NT2/D1 (cell line): ENCODE results near the gene SIRPB1.

ENCODE experiments used
- DNase-seq: peaks from one replicate; pipeline ENCODE4 v3.0.0-alpha.2; 2011; ENCODE audit warnings: low read depth, low spot score
- H3K27me3 ChIP-seq: 2 replicates; pipeline ENCODE4 v1.6.0; 2011; ENCODE audit warnings: mild to moderate bottlenecking; ENCODE audit not compliant: insufficient read length, insufficient read depth
- H3K36me3 ChIP-seq: 2 replicates; pipeline ENCODE4 v1.6.1; 2011; ENCODE audit warnings: mild to moderate bottlenecking, low read length, mixed read lengths; ENCODE audit not compliant: insufficient read depth, insufficient read length
- H3K4me1 ChIP-seq: 2 replicates; pipeline ENCODE4 v1.5.1; 2011; ENCODE audit not compliant: insufficient read depth, insufficient read length
- H3K4me3 ChIP-seq: 2 replicates; pipeline ENCODE4 v1.5.1; 2011; ENCODE audit warnings: low read depth; ENCODE audit not compliant: insufficient read length
- H3K9ac ChIP-seq: 2 replicates; pipeline ENCODE4 v1.6.0; 2011; ENCODE audit warnings: low read depth; ENCODE audit not compliant: insufficient read length
- H3K9me3 ChIP-seq: 2 replicates; pipeline ENCODE4 v1.5.1; 2011; ENCODE audit warnings: mild to moderate bottlenecking, low read length; ENCODE audit not compliant: insufficient read depth
- SUZ12 ChIP-seq: IDR thresholded peaks from 2 replicates; pipeline ENCODE4 v1.6.1; 2011; ENCODE audit not compliant: insufficient read length, insufficient read depth; ENCODE audit errors: extremely low read depth
- YY1 ChIP-seq: IDR thresholded peaks from 2 replicates; pipeline ENCODE4 v1.6.1; 2011; ENCODE audit not compliant: insufficient read length, insufficient read depth
- ZNF274 ChIP-seq: IDR thresholded peaks from 2 replicates; pipeline ENCODE4 v1.6.1; 2011; ENCODE audit warnings: mild to moderate bottlenecking, low read depth, low read length

SIRPB1 gene

DNA sequence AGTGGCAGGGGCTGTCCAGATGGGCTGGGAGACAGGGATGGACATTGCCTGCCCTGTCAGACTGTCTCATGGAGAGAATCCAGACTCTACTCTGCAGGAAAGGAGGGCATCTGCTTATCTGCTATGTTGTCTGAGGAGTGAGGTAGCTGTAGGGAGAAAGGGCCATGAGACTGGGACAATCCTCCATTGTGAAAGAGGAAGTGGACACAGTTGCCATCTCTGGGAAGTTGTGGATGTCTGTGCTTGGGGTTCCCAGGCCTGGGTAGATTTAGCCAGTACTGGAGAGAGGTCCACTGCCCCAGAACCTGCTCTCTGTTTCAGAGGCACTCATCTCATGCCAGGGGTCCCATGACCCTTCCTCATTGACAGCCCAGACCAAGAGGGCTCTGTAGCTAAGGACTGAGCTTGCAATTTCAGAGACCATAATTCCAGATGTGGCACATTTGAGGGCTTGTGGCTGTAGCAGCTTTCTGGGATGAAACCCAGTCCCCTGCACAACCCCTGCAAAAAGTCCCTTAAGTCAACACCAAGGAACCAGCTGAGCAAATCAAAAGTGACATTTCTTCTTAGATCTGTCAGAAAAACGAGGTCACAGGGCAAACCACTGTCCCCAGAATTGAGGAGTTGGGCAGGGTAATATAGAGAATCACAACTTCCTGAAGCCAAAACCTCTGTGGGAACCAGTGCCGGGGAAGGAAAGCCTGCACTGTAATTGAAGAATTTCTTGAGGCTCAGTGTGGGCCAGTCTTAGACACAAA is 41.9 kb upstream of the SIRPB1 start:
- H3K9me3 ChIP-seq: no peaks in the 10 kb centered on the region
- no peaks in the 10 kb centered on the region for H3K4me1 ChIP-seq
- no peaks in the 10 kb centered on the region for H3K36me3 ChIP-seq
- no peak for TF ChIP-seq ZNF274
- no peak for TF ChIP-seq SUZ12
- TF ChIP-seq YY1: no peak
- peaks cover 3% of the 10 kb centered on the region for H3K27me3 ChIP-seq
- no peak overlapping the region for H3K9ac ChIP-seq
- H3K4me3 ChIP-seq: no peak overlapping the region
- no peak for DNase-seq

DNA sequence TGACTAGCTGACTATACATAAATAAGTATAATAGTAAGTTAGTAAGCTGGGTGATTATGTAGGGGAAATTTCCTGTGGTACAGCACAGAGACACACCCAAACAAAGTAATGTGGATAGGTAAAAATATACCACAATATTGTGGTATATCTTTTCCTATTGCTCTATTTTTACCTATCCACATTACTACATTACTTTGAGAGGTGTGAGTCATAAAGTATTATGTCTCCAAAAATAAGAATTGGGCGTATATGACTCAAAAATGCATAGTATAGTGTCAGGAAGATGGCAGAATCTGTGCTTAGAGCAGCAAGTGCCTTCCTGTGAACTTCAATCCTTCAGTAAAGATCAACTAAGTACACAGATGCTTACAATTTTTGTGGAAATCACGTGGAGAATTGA is 40.4 kb upstream of the SIRPB1 start:
- H3K27me3 ChIP-seq: peaks cover 3% of the 10 kb centered on the region
- no peak for DNase-seq
- no peak overlapping the region for H3K9ac ChIP-seq
- no peaks in the 10 kb centered on the region for H3K9me3 ChIP-seq
- no peaks in the 10 kb centered on the region for H3K4me1 ChIP-seq
- H3K4me3 ChIP-seq: no peak overlapping the region
- TF ChIP-seq ZNF274: no peak
- TF ChIP-seq YY1: no peak
- no peak for TF ChIP-seq SUZ12
- H3K36me3 ChIP-seq: no peaks in the 10 kb centered on the region

DNA sequence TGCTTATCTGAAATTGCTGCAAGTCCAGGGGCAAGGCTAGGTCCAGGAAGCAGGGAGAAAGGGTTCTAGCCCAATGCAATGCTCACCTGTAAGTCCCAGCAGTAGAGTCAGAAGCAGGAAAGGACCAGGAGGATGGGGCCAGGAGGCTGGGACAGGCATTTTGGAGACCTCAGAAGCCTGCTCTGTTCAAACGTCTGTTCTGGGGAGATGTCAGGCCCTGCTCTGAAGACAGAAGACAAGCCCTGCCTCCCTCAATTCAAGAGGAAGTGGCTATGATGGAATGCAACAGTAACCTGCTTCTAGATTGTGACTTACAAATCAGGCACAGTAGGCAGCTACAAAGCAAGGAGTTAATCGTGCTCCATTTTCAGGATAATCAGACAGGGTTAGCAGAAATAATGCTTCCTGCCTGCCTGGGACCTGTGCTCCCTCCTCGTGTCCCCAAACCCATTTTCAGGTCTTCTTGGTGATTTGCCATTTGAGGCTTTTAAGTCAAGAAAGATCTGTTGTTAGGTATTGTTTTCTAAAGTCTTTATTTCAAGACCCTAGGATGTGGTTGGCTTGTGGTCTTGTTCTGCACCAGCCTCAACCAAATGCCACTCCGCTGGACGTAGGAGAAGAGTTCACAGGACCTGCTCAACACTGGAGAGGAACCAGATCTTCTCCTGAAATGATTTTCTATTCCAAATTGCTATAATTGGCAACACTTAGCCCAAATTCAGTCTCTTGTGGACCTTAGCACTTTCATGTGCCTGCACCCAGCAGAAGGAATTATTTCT is 37.9 kb upstream of the SIRPB1 start, which contains the start of gene SIRPG:
Gene SIRPG, minus strand, starts transcription at position 224 of the 779 bp plus-strand sequence. Its CDS starts 65 bp downstream, at position 159.
- TF ChIP-seq ZNF274: no peak
- TF ChIP-seq YY1: no peak
- TF ChIP-seq SUZ12: no peak
- Histone ChIP-seq H3K4me3 (no peak within 1 kb of the TSS), H3K9me3 (no peaks in the 10 kb centered on the region), H3K9ac (no peak within 1 kb of the TSS), H3K27me3 (peaks cover 3% of the 10 kb centered on the region), H3K4me1 (no peaks in the 10 kb centered on the region), H3K36me3 (no peaks in the 10 kb centered on the region)
- DNase-seq: no peak

GRCh38 chr20:1656844-1657243 is 37.0 kb upstream of the SIRPB1 start:
- no peak for DNase-seq
- Histone ChIP-seq H3K4me3 (no peak overlapping the region), H3K9ac (no peak overlapping the region), H3K9me3 (no peaks in the 10 kb centered on the region), H3K36me3 (no peaks in the 10 kb centered on the region), H3K4me1 (no peaks in the 10 kb centered on the region), H3K27me3 (peaks cover 3% of the 10 kb centered on the region)
- TF ChIP-seq SUZ12: no peak
- no peak for TF ChIP-seq ZNF274
- no peak for TF ChIP-seq YY1

DNA sequence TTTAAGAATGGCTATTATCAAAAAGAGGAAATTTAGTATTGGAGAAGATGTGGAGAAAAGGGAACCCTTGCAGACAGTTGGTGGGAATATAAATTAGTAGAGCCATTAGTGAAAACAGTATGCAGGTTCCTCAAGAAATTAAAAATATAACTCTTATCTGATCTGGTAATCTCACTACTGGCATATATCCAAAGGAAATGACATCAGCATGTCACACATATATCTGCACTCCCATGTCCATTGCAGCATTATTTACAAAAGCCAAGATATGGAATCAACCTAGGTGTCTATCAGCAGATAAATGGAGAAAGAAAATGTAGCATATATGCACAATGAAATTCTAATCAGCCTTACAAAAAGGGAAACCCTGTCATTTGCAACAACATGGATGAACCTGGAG is 35.2 kb upstream of the SIRPB1 start:
- TF ChIP-seq SUZ12: no peak
- no peak for TF ChIP-seq ZNF274
- TF ChIP-seq YY1: no peak
- no peak overlapping the region for H3K4me3 ChIP-seq
- no peaks in the 10 kb centered on the region for H3K36me3 ChIP-seq
- peaks cover 3% of the 10 kb centered on the region for H3K27me3 ChIP-seq
- H3K9ac ChIP-seq: no peak overlapping the region
- no peaks in the 10 kb centered on the region for H3K4me1 ChIP-seq
- no peak for DNase-seq
- no peaks in the 10 kb centered on the region for H3K9me3 ChIP-seq

GRCh38 chr20:1652960-1653359 is 33.2 kb upstream of the SIRPB1 start:
- TF ChIP-seq YY1: no peak
- no peak for TF ChIP-seq SUZ12
- no peak for TF ChIP-seq ZNF274
- no peaks in the 10 kb centered on the region for H3K4me1 ChIP-seq
- no peak for DNase-seq
- no peaks in the 10 kb centered on the region for H3K36me3 ChIP-seq
- H3K9ac ChIP-seq: no peak overlapping the region
- no peaks in the 10 kb centered on the region for H3K9me3 ChIP-seq
- H3K4me3 ChIP-seq: no peak overlapping the region
- no peaks in the 10 kb centered on the region for H3K27me3 ChIP-seq

- DNase-seq: no peak
- H3K36me3 ChIP-seq: no peaks in the 10 kb centered on the region
- TF ChIP-seq ZNF274: no peak
- TF ChIP-seq SUZ12: no peak
- TF ChIP-seq YY1: no peak
- no peaks in the 10 kb centered on the region for H3K27me3 ChIP-seq
- H3K4me3 ChIP-seq: no peak overlapping the region
- H3K9me3 ChIP-seq: no peaks in the 10 kb centered on the region
- no peak overlapping the region for H3K9ac ChIP-seq
- no peaks in the 10 kb centered on the region for H3K4me1 ChIP-seq
Observed at GRCh38 chr20:1652104-1652503, 32.3 kb upstream of the SIRPB1 start.
